Panc1 (cell line): ENCODE measurements around the gene ASCL2. TPM values are rescaled to one million over a fixed set of nuclear protein-coding genes. Genes with fewer than 3 reads are reported as not detected.

Source experiments
- ATAC-seq: fragments of 200-7000 bp; cut with Tn5 transposase; 2 replicates; pipeline ENCODE4 v1.9.1; 2020; ENCODE audit warnings: mild to moderate bottlenecking, moderate library complexity
- BruUV-seq: library from RNA; stranded (reverse); fragments of 400-500 nt; replicated peaks from 2 replicates; lab custom pipeline; 2021; lab: Mats Ljungman, UMichigan
- CTCF ChIA-PET: fragments of 300-600 bp; sonication (Branson Sonifier 250); formaldehyde crosslinking; loops from one replicate; lab custom pipeline; 2022; ENCODE audit warnings: antibody characterized with exemption; lab: Charles Lee
- POLR2A ChIA-PET: fragments of 300-600 bp; sonication (Branson Sonifier 250); formaldehyde crosslinking; loops from one replicate; lab custom pipeline; 2022; ENCODE audit warnings: antibody characterized with exemption; lab: Charles Lee
- DNase-seq: peaks from one replicate; pipeline ENCODE4 v3.0.0-alpha.2; 2010; ENCODE audit warnings: low read depth, low spot score
- H3K27ac ChIP-seq: 2 replicates; pipeline ENCODE4 v1.5.1; 2011; ENCODE audit warnings: mild to moderate bottlenecking, low read length, inconsistent platforms
- H3K27me3 ChIP-seq: fragments of 200-500 bp; sonication (Bioruptor generic); 2 replicates; pipeline ENCODE4 v1.6.0; 2014; ENCODE audit warnings: low read length, inconsistent platforms; ENCODE audit not compliant: control insufficient read depth, insufficient read depth
- H3K36me3 ChIP-seq: fragments of 200-500 bp; sonication (Bioruptor generic); 2 replicates; pipeline ENCODE4 v1.5.1; 2014; ENCODE audit warnings: inconsistent platforms, mild to moderate bottlenecking, low read length, moderate library complexity; ENCODE audit not compliant: control insufficient read depth, insufficient read depth
- H3K4me1 ChIP-seq: 2 replicates; pipeline ENCODE4 v1.5.1; 2011; ENCODE audit warnings: inconsistent platforms, mild to moderate bottlenecking, low read length, moderate library complexity; ENCODE audit not compliant: control insufficient read depth, insufficient read depth
- H3K4me3 ChIP-seq, 2 experiments: 2 replicates each; pipeline ENCODE4 v1.5.1; 2011 to 2012; ENCODE audit warnings: low read depth in 2 of 2, low read length in 2 of 2, mild to moderate bottlenecking in 2 of 2, inconsistent platforms in 1 of 2, moderate library complexity in 1 of 2
- H3K9me3 ChIP-seq: fragments of 200-500 bp; sonication (Bioruptor generic); 2 replicates; pipeline ENCODE4 v1.5.1; 2014; ENCODE audit warnings: low read depth, mild to moderate bottlenecking, inconsistent platforms, low read length, moderate library complexity; ENCODE audit not compliant: control insufficient read depth, insufficient read depth
- POLR2AphosphoS5 ChIP-seq: IDR thresholded peaks from 2 replicates; pipeline ENCODE4 v1.6.1; 2012; ENCODE audit warnings: mild to moderate bottlenecking, low read depth, low read length, moderate library complexity
- SIN3A ChIP-seq: IDR thresholded peaks from 2 replicates; pipeline ENCODE4 v1.6.1; 2012; ENCODE audit warnings: low read depth, mild to moderate bottlenecking, low read length, moderate library complexity, borderline replicate concordance; ENCODE audit not compliant: insufficient read depth
- TCF7L2 ChIP-seq: IDR thresholded peaks from 2 replicates; pipeline ENCODE4 v1.6.1; 2011; ENCODE audit warnings: mild to moderate bottlenecking, low read depth, low read length, inconsistent platforms
- in situ Hi-C: cut with HindIII; loops from 2 replicates; pipeline ENCODE4 v1.10.0; 2016; ENCODE audit warnings: low sequenced_read_pairs, low pct_unique_long_range_greater_than_20kb
- intact Hi-C: fragments of 100-400 bp; cut with micrococcal nuclease; formaldehyde crosslinking; loops from one replicate; pipeline ENCODE4 v1.10.0; 2022; ENCODE audit not compliant: unreplicated experiment
- total RNA-seq: library from RNA; stranded (reverse); gene quantifications from one replicate; pipeline ENCODE4 v1.2.1, GENCODE V29; 2021; ENCODE audit not compliant: unreplicated experiment
- TF ChIP-seq, protein P1 (sequence below): fragments of 450-650 bp; IDR thresholded peaks from 2 replicates; pipeline ENCODE4 v1.5.1; 2017; ENCODE audit warnings: mild to moderate bottlenecking
- TF ChIP-seq, protein P2 (sequence below), 2 experiments: IDR thresholded peaks; 2 replicates each; pipeline ENCODE4 v1.6.1; 2011 to 2012; ENCODE audit warnings: low read depth in 2 of 2, control low read depth in 1 of 2, low read length in 1 of 2, mild to moderate bottlenecking in 1 of 2, moderate library complexity in 1 of 2; ENCODE audit not compliant: insufficient read depth in 1 of 2

ASCL2 gene
- total RNA-seq, 1 experiment from 2014 or later: not detected

DNA sequence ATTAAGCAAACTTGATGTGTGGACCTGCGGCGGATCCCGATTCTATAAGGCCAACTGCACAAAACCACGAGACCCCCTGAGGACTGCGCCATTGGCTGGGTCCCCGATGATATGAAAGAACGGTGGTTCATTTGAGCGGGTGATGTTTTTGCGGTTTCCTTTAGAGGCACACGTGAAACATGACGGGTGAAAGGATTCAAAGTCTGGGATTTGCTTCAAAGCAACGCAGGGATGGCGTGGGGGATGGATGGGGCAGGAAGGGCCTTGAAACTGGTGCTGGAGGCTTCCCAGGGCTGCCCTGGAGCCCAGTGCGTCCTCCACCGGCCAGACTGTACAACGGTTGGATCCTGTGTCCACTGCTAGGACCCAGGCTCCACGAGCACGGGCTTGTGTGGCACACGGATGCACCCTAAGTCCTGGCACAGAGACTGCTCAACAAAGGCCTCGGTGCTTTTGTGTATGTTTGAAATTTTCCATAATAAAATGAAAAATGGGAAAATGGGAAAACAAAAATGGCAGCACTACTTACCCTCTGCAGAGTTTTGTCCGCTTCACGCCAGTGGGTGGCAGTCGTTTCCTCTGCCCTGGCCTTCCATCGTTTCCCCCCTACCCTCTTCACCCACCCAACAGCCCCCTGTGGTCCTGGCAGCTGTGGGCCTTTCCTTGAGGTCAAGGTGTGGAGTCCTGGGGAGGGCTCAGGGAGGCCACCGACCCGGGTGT is 3.6 kb downstream of the ASCL2 start:
- Histone ChIP-seq H3K4me3 (no peak overlapping the region), H3K36me3 (no peaks in the 10 kb centered on the region), H3K9me3 (no peaks in the 10 kb centered on the region), H3K27ac (no peak overlapping the region), H3K4me1 (no peaks in the 10 kb centered on the region), H3K27me3 (peaks cover 5% of the 10 kb centered on the region)
- BruUV-seq: no TSS peak
- intact Hi-C loops: no loop called here
- ChIA-PET CTCF (no interaction called here), POLR2A (no interaction called here)
- in situ Hi-C loops: no loop called here
- ATAC-seq (no peak), DNase-seq (no peak)
- no peak for TF ChIP-seq POLR2AphosphoS5
- TF ChIP-seq TCF7L2: no peak
- no peak for TF ChIP-seq SIN3A
- TF ChIP-seq, protein P1, sequence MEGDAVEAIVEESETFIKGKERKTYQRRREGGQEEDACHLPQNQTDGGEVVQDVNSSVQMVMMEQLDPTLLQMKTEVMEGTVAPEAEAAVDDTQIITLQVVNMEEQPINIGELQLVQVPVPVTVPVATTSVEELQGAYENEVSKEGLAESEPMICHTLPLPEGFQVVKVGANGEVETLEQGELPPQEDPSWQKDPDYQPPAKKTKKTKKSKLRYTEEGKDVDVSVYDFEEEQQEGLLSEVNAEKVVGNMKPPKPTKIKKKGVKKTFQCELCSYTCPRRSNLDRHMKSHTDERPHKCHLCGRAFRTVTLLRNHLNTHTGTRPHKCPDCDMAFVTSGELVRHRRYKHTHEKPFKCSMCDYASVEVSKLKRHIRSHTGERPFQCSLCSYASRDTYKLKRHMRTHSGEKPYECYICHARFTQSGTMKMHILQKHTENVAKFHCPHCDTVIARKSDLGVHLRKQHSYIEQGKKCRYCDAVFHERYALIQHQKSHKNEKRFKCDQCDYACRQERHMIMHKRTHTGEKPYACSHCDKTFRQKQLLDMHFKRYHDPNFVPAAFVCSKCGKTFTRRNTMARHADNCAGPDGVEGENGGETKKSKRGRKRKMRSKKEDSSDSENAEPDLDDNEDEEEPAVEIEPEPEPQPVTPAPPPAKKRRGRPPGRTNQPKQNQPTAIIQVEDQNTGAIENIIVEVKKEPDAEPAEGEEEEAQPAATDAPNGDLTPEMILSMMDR: no peak
- TF ChIP-seq, protein P2, sequence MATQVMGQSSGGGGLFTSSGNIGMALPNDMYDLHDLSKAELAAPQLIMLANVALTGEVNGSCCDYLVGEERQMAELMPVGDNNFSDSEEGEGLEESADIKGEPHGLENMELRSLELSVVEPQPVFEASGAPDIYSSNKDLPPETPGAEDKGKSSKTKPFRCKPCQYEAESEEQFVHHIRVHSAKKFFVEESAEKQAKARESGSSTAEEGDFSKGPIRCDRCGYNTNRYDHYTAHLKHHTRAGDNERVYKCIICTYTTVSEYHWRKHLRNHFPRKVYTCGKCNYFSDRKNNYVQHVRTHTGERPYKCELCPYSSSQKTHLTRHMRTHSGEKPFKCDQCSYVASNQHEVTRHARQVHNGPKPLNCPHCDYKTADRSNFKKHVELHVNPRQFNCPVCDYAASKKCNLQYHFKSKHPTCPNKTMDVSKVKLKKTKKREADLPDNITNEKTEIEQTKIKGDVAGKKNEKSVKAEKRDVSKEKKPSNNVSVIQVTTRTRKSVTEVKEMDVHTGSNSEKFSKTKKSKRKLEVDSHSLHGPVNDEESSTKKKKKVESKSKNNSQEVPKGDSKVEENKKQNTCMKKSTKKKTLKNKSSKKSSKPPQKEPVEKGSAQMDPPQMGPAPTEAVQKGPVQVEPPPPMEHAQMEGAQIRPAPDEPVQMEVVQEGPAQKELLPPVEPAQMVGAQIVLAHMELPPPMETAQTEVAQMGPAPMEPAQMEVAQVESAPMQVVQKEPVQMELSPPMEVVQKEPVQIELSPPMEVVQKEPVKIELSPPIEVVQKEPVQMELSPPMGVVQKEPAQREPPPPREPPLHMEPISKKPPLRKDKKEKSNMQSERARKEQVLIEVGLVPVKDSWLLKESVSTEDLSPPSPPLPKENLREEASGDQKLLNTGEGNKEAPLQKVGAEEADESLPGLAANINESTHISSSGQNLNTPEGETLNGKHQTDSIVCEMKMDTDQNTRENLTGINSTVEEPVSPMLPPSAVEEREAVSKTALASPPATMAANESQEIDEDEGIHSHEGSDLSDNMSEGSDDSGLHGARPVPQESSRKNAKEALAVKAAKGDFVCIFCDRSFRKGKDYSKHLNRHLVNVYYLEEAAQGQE (IDR thresholded peaks at IDR 0.05; ENCODE audit: insufficient read depth in 1 of 2, low read depth in 2 of 2, low read length in 1 of 2): no peak

DNA sequence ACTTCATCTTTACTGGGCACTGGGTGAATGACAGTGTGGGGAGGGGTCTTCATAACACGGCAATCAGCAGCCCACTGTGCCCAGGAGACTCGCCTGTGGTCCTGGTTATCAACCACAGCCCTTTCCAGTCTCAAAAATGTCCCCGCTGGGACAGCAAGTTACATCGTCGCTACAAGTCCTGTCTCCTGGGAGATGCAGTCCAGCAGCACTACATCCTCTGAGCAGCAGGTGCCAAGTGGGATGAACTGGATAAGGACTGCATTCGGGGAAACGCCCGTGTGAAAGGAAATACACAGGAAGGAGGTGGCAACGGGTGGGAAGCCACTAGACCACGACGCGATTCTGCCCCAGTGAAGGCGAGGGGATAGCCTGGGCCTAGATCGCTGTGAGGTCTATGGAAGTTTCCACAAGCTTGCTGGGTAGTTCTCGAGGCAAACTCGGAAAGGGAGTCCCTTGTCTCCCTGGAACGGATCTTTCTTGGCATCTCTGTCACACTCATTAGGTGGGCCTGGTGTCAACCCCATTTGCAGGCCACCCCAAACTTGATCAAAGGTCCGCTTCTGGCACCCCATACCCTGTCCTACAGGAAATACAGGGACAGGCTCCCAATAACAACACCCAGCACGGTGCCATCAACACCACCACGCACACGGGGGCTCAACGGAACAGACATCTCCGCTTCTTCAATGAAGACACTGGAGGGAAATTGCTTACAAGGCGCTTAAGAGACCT is 4.4 kb downstream of the ASCL2 start:
- Histone ChIP-seq H3K36me3 (no peaks in the 10 kb centered on the region), H3K27me3 (peaks cover 5% of the 10 kb centered on the region), H3K4me3 (no peak overlapping the region), H3K9me3 (no peaks in the 10 kb centered on the region), H3K4me1 (no peaks in the 10 kb centered on the region), H3K27ac (no peak overlapping the region)
- no TSS peak for BruUV-seq
- DNase-seq (no peak), ATAC-seq (no peak)
- ChIA-PET POLR2A (no interaction called here), CTCF (no interaction called here)
- no peak for TF ChIP-seq TCF7L2
- intact Hi-C loops (no loop called here), in situ Hi-C loops (no loop called here)

DNA sequence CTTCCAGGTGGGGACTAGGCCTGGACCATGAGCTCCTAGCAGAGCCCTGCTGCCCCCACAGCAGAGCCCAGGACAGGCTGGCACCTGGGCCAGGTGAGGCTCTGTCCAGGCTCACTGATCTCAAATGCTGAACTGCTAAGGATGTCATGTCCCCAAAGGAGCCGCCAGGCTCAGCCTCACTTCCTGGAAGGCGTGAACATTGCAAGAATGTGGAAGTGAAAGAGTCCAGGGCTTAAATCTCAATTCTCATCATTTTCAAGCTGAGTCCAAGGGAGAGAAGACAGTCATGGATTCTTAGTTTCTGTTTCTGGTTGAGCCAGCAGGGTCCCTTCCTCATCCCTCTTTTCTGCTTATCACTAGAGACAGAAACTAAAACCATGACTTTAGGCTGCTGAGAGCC is 5.0 kb downstream of the ASCL2 start:
- in situ Hi-C loops: no loop called here
- CTCF ChIA-PET: no interaction called here

More for the DNA sequence above, 5.0 kb downstream of the ASCL2 start:
- H3K9me3 ChIP-seq: no peaks in the 10 kb centered on the region
- no peaks in the 10 kb centered on the region for H3K36me3 ChIP-seq
- no peak overlapping the region for H3K27ac ChIP-seq
- DNase-seq (no peak), ATAC-seq (no peak)
- intact Hi-C loops: no loop called here
- peaks cover 5% of the 10 kb centered on the region for H3K27me3 ChIP-seq
- H3K4me1 ChIP-seq: no peaks in the 10 kb centered on the region
- no TSS peak for BruUV-seq
- TF ChIP-seq POLR2AphosphoS5 (no peak), SIN3A (no peak), TCF7L2 (no peak)
- TF ChIP-seq, protein P1: no peak
- TF ChIP-seq, protein P2 (IDR thresholded peaks at IDR 0.05; ENCODE audit: insufficient read depth in 1 of 2, low read depth in 2 of 2, low read length in 1 of 2): no peak
- H3K4me3 ChIP-seq: no peak overlapping the region
- POLR2A ChIA-PET: no interaction called here
